Measurements from ENCODE around the gene MAOB. TPM values are rescaled to one million over a fixed set of nuclear protein-coding genes. Genes with fewer than 3 reads are reported as not detected.

The MAOB gene
- total RNA-seq, 2 donors from 2014 or later = 15.6 to 33.5 TPM

DNA sequence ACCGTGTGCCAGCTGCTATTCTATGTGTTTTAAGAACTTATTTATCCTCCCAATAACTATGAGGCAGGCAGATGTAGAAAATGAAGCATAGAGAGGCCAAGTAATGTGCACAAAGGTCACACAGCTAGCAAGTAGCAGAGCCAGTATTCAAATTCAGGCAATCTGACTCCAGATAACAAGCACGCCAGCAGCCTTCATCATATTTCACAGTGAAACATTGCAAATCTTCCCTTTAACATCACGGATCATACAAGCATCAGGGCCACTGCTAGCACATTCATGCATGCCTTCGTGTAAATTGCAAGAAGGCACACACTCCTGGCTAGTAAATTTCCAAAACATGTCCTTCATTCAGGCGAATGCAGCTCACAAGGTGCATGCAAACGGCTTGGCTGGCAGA is 33.1 kb downstream of the MAOB start:
- Histone ChIP-seq H3K27me3 (replicated peaks; ENCODE audit: insufficient read depth) (no peaks in the 10 kb centered on the region), H3K27ac (no peak overlapping the region), H3K4me3 (no peak overlapping the region), H3K36me3 (no peaks in the 10 kb centered on the region), H3K4me1 (replicated peaks) (no peaks in the 10 kb centered on the region), H3K9me3 (no peaks in the 10 kb centered on the region)
- intact Hi-C loops (cut with DNase I) = no loop called here
- 68% methylated on average over 6 of the region's 6 CpGs for WGBS
- TF ChIP-seq POLR2A (IDR thresholded peaks at IDR 0.05) (no peak), CTCF (IDR thresholded peaks at IDR 0.05) (no peak), POLR2AphosphoS5 (IDR thresholded peaks at IDR 0.05) (no peak)
- no peak for DNase-seq (ENCODE audit: low spot score)

DNA sequence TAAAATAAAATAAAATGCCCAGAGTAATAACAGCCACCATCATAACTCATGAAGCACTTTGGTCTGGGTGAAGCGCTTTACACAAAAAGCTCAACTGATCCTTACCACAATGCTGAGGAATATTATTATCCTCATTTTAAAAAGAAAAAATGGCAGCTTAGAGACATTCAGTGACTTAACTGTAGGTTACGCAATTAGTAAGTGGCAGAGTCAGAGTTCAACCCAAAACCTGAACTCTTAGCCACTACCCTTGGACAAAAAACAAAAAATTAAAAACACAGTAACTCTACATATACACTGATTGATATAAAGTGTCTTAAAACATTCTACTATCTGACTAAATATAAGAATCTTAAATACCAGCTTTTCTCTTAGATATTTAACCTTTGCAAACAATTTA is 34.9 kb downstream of the MAOB start:
- no peak overlapping the region for H3K4me3 ChIP-seq
- no peak for DNase-seq (ENCODE audit: low spot score)
- H3K27me3 ChIP-seq (replicated peaks; ENCODE audit: insufficient read depth) = no peaks in the 10 kb centered on the region
- TF ChIP-seq POLR2AphosphoS5 (IDR thresholded peaks at IDR 0.05) (no peak), CTCF (IDR thresholded peaks at IDR 0.05) (no peak), POLR2A (IDR thresholded peaks at IDR 0.05) (no peak)
- H3K36me3 ChIP-seq = no peaks in the 10 kb centered on the region
- H3K9me3 ChIP-seq = no peaks in the 10 kb centered on the region
- H3K4me1 ChIP-seq (replicated peaks) = no peaks in the 10 kb centered on the region
- intact Hi-C loops (cut with DNase I) = no loop called here
- no peak overlapping the region for H3K27ac ChIP-seq
- WGBS = 98% methylated on average over 2 of the region's 2 CpGs

DNA sequence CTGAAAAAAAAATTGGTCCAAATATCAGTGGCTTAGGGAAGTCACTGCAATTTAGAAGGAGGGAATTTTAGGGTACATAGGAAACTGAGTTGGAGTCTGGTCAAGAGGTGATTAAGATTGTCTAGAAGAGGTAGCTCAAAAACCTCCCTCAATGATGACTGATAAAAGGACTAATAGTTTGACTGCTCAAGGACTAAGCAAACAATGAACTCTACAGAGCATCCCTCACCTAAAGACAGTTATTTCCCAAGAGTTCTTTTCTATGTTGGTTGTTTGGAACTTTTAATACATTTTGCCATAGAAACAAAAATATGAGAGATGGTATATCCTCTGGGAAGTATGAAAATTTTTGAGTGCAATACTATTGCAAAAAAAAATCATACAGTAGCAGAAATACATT is 35.7 kb downstream of the MAOB start:
- no peak overlapping the region for H3K4me3 ChIP-seq
- no peaks in the 10 kb centered on the region for H3K27me3 ChIP-seq (replicated peaks; ENCODE audit: insufficient read depth)
- no peak overlapping the region for H3K27ac ChIP-seq
- H3K9me3 ChIP-seq = no peaks in the 10 kb centered on the region
- no peak for TF ChIP-seq POLR2A (IDR thresholded peaks at IDR 0.05)
- TF ChIP-seq POLR2AphosphoS5 (IDR thresholded peaks at IDR 0.05) = no peak
- TF ChIP-seq CTCF (IDR thresholded peaks at IDR 0.05) = no peak
- no peaks in the 10 kb centered on the region for H3K36me3 ChIP-seq
- no peak for DNase-seq (ENCODE audit: low spot score)
- no peaks in the 10 kb centered on the region for H3K4me1 ChIP-seq (replicated peaks)
- intact Hi-C loops (cut with DNase I) = no loop called here

GRCh38 chrX:43845776-43846175 is 36.5 kb downstream of the MAOB start:
- no peak for TF ChIP-seq CTCF (IDR thresholded peaks at IDR 0.05)
- TF ChIP-seq POLR2A (IDR thresholded peaks at IDR 0.05) = no peak
- no peak for TF ChIP-seq POLR2AphosphoS5 (IDR thresholded peaks at IDR 0.05)
- H3K36me3 ChIP-seq = no peaks in the 10 kb centered on the region
- no peaks in the 10 kb centered on the region for H3K4me1 ChIP-seq (replicated peaks)
- H3K27me3 ChIP-seq (replicated peaks; ENCODE audit: insufficient read depth) = no peaks in the 10 kb centered on the region
- no peaks in the 10 kb centered on the region for H3K9me3 ChIP-seq
- H3K27ac ChIP-seq = no peak overlapping the region
- WGBS = 68% methylated on average over 2 of the region's 2 CpGs
- intact Hi-C loops (cut with DNase I) = no loop called here
- DNase-seq (ENCODE audit: low spot score) = no peak
- no peak overlapping the region for H3K4me3 ChIP-seq

DNA sequence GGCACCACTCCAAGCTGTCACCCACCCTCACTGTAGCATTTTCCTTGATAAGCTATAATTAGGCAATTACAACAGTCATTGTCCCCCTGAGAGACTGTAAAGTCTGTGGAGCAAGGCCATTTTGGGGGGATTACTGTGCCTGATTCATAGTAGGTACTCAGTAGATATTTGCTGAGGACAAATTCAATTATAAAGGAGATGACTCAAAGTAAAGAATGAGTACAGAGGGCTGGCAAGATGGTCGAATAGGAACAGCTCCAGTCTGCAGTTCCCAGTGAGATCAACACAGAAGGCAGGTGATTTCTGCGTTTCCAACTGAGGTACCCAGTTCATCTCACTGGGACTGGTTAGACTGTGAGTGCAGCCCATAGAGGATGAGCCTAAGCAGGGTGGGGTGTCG is 42.0 kb downstream of the MAOB start:
- intact Hi-C loops (cut with DNase I) = no loop called here
- H3K36me3 ChIP-seq = no peaks in the 10 kb centered on the region
- no peak overlapping the region for H3K4me3 ChIP-seq
- H3K27me3 ChIP-seq (replicated peaks; ENCODE audit: insufficient read depth) = no peaks in the 10 kb centered on the region
- no peaks in the 10 kb centered on the region for H3K4me1 ChIP-seq (replicated peaks)
- TF ChIP-seq POLR2AphosphoS5 (IDR thresholded peaks at IDR 0.05) = no peak
- TF ChIP-seq POLR2A (IDR thresholded peaks at IDR 0.05) = no peak
- no peak for TF ChIP-seq CTCF (IDR thresholded peaks at IDR 0.05)
- DNase-seq (ENCODE audit: low spot score) = no peak
- 75% methylated on average over 2 of the region's 3 CpGs for WGBS
- no peaks in the 10 kb centered on the region for H3K9me3 ChIP-seq
- H3K27ac ChIP-seq = no peak overlapping the region
